CD4-positive, alpha-beta T cell (primary cell): ENCODE measurements around the gene CDH18. TPM values are rescaled to one million over a fixed set of nuclear protein-coding genes. Genes with fewer than 3 reads are reported as not detected.

Experiments
- ATAC-seq: fragments of 200-7000 bp; cut with Tn5 transposase; one replicate; pipeline ENCODE4 v1.10.0; 2022; ENCODE audit warnings: mild to moderate bottlenecking; ENCODE audit not compliant: poor library complexity
- CTCF ChIA-PET: fragments of 350-600 bp; sonication (Branson Sonifier 250); formaldehyde crosslinking; loops from one replicate; lab custom pipeline; 2021; ENCODE audit warnings: antibody characterized with exemption, inconsistent platforms; lab: Charles Lee
- POLR2A ChIA-PET: fragments of 350-600 bp; sonication (Branson Sonifier 250); formaldehyde crosslinking; loops from one replicate; lab custom pipeline; 2021; ENCODE audit warnings: antibody characterized with exemption, inconsistent platforms; lab: Charles Lee
- DNase-seq, 14 experiments: peaks; one replicate each; pipeline ENCODE4 v3.0.0-alpha.2; 2013 to 2020; ENCODE audit warnings: mixed read lengths in 2 of 14
- H3K27ac ChIP-seq, 2 donors: one replicate each; pipeline versions ENCODE4 v1.5.1 to v1.7.0; 2013; ENCODE audit warnings: low read length in 2 of 2, low read depth in 1 of 2, mild to moderate bottlenecking in 1 of 2
- H3K27me3 ChIP-seq, 2 experiments: 1 replicate in 1 of 2; 2 replicates in 1 of 2; pipeline versions ENCODE4 v1.6.1 to v1.7.0; 2013; ENCODE audit warnings: low read length in 2 of 2, control low read depth in 1 of 2, mild to moderate bottlenecking in 1 of 2, moderate library complexity in 1 of 2; ENCODE audit not compliant: insufficient read depth in 2 of 2, control insufficient read depth in 1 of 2
- H3K36me3 ChIP-seq: one replicate; pipeline ENCODE4 v1.6.1; 2013; ENCODE audit warnings: low read length, control low read depth; ENCODE audit not compliant: insufficient read depth
- H3K4me1 ChIP-seq: one replicate; pipeline ENCODE4 v1.6.1; 2013; ENCODE audit warnings: low read length, control low read depth; ENCODE audit not compliant: insufficient read depth
- H3K4me3 ChIP-seq: one replicate; pipeline ENCODE4 v1.5.1; 2013; ENCODE audit warnings: mild to moderate bottlenecking, low read length, moderate library complexity
- H3K9me3 ChIP-seq, 2 experiments: 1 replicate in 1 of 2; 2 replicates in 1 of 2; pipeline versions ENCODE4 v1.6.1 to v1.7.0; 2013; ENCODE audit warnings: low read length in 2 of 2, mild to moderate bottlenecking in 2 of 2, control low read depth in 1 of 2, moderate library complexity in 1 of 2; ENCODE audit not compliant: control insufficient read depth in 1 of 2, insufficient read depth in 1 of 2
- H3K27ac Mint-ChIP-seq: one replicate; pipeline ENCODE4 v1.8.0; 2020; ENCODE audit warnings: mixed read lengths
- H3K27me3 Mint-ChIP-seq: one replicate; pipeline ENCODE4 v1.8.0; 2021; ENCODE audit warnings: mixed read lengths
- H3K36me3 Mint-ChIP-seq: one replicate; pipeline ENCODE4 v1.8.0; 2021; ENCODE audit warnings: low read depth, mixed read lengths
- H3K4me1 Mint-ChIP-seq: one replicate; pipeline ENCODE4 v1.8.0; 2021; ENCODE audit warnings: low read depth, mixed read lengths
- H3K4me3 Mint-ChIP-seq: one replicate; pipeline ENCODE4 v1.8.0; 2020; ENCODE audit warnings: mild to moderate bottlenecking, mixed read lengths
- H3K9me3 Mint-ChIP-seq: one replicate; pipeline ENCODE4 v1.8.0; 2020; ENCODE audit warnings: mixed read lengths
- intact Hi-C, 2 experiments: fragments of 100-400 bp; cut with DNase I in 1 of 2; cut with micrococcal nuclease in 1 of 2; formaldehyde crosslinking; loops; one replicate each; pipeline versions ENCODE4 v1.15.1 to v1.9.0; 2023 to 2025; cut with DNase I, micrococcal nuclease
- total RNA-seq, 174 experiments: library from RNA in 2 of 174; stranded (reverse) in 2 of 174; gene quantifications; one replicate each; pipeline ENCODE4 v1.2.3 and lab custom pipeline; 2021 to 2026
- TF ChIP-seq, protein P1 (sequence below): fragments of 200-600 bp; IDR thresholded peaks from one replicate; pipeline ENCODE4 v1.8.0; 2022; ENCODE audit warnings: antibody characterized with exemption, mild to moderate bottlenecking

CDH18 gene
- total RNA-seq, 2 experiments from 2014 or later: not detected

- ChIA-PET POLR2A (no interaction called here), CTCF (no interaction called here)
- Histone ChIP-seq H3K27me3 (no peaks in the 10 kb centered on the region), H3K4me1 (no peaks in the 10 kb centered on the region), H3K36me3 (no peaks in the 10 kb centered on the region), H3K4me3 (no peak overlapping the region), H3K9me3 (peaks cover 5 to 10% of the 10 kb centered on the region in 2 experiments), H3K27ac (no peak overlapping the region)
- no peaks in the 10 kb centered on the region for H3K27me3 Mint-ChIP-seq
- TF ChIP-seq, protein P1, sequence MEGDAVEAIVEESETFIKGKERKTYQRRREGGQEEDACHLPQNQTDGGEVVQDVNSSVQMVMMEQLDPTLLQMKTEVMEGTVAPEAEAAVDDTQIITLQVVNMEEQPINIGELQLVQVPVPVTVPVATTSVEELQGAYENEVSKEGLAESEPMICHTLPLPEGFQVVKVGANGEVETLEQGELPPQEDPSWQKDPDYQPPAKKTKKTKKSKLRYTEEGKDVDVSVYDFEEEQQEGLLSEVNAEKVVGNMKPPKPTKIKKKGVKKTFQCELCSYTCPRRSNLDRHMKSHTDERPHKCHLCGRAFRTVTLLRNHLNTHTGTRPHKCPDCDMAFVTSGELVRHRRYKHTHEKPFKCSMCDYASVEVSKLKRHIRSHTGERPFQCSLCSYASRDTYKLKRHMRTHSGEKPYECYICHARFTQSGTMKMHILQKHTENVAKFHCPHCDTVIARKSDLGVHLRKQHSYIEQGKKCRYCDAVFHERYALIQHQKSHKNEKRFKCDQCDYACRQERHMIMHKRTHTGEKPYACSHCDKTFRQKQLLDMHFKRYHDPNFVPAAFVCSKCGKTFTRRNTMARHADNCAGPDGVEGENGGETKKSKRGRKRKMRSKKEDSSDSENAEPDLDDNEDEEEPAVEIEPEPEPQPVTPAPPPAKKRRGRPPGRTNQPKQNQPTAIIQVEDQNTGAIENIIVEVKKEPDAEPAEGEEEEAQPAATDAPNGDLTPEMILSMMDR: no peak
- ATAC-seq: no peak
- H3K4me3 Mint-ChIP-seq: no peak overlapping the region
- intact Hi-C loops: no loop called here
- H3K9me3 Mint-ChIP-seq: peaks cover 13% of the 10 kb centered on the region
- no peak overlapping the region for H3K27ac Mint-ChIP-seq
- no peaks in the 10 kb centered on the region for H3K4me1 Mint-ChIP-seq
- DNase-seq: no peak
- H3K36me3 Mint-ChIP-seq: no peaks in the 10 kb centered on the region
Observed at GRCh38 chr5:19487480-19487879, 500.5 kb downstream of the CDH18 start.

- H3K27me3 Mint-ChIP-seq: no peaks in the 10 kb centered on the region
- ChIA-PET POLR2A (no interaction called here), CTCF (no interaction called here)
- H3K27me3 ChIP-seq: no peaks in the 10 kb centered on the region
- no peaks in the 10 kb centered on the region for H3K4me1 ChIP-seq
- no peak overlapping the region for H3K27ac Mint-ChIP-seq
- peaks cover 5 to 8% of the 10 kb centered on the region in 2 experiments for H3K9me3 ChIP-seq
- no peak overlapping the region for H3K27ac ChIP-seq
- no peak overlapping the region for H3K4me3 Mint-ChIP-seq
- ATAC-seq: no peak
- no peaks in the 10 kb centered on the region for H3K36me3 Mint-ChIP-seq
- H3K4me3 ChIP-seq: no peak overlapping the region
- no peaks in the 10 kb centered on the region for H3K4me1 Mint-ChIP-seq
- TF ChIP-seq, protein P1: no peak
- H3K36me3 ChIP-seq: no peaks in the 10 kb centered on the region
- no peak for DNase-seq
- peaks cover 11% of the 10 kb centered on the region for H3K9me3 Mint-ChIP-seq
- intact Hi-C loops: no loop called here
Observed at GRCh38 chr5:19479562-19479961, 508.4 kb downstream of the CDH18 start.

GRCh38 chr5:19462019-19462418, 526.0 kb downstream of the CDH18 start:
- TF ChIP-seq, protein P1: no peak
- no peak overlapping the region for H3K27ac Mint-ChIP-seq
- ATAC-seq: no peak
- Histone ChIP-seq H3K27me3 (no peaks in the 10 kb centered on the region), H3K9me3 (peaks cover 0 to 8% of the 10 kb centered on the region in 2 experiments), H3K4me1 (no peaks in the 10 kb centered on the region), H3K36me3 (no peaks in the 10 kb centered on the region), H3K27ac (no peak overlapping the region), H3K4me3 (no peak overlapping the region)
- no peaks in the 10 kb centered on the region for H3K36me3 Mint-ChIP-seq
- H3K4me3 Mint-ChIP-seq: no peak overlapping the region
- intact Hi-C loops: no loop called here
- H3K4me1 Mint-ChIP-seq: no peaks in the 10 kb centered on the region
- DNase-seq: no peak
- POLR2A ChIA-PET: no interaction called here
- CTCF ChIA-PET: no interaction called here
- no peaks in the 10 kb centered on the region for H3K27me3 Mint-ChIP-seq
- H3K9me3 Mint-ChIP-seq: peaks cover 10% of the 10 kb centered on the region
